HL-60 (cell line): Measurements from ENCODE around the gene OPRL1.

Experiments used
- POLR2AphosphoS5 ChIP-seq: IDR thresholded peaks from 2 replicates; pipeline ENCODE4 v1.6.1; 2012; ENCODE audit warnings: low read depth
- TF ChIP-seq, protein P1 (sequence below): IDR thresholded peaks from one replicate; pipeline ENCODE4 v1.5.1; 2011; ENCODE audit warnings: low read length, control low read depth, inconsistent platforms; ENCODE audit not compliant: insufficient read depth
- TF ChIP-seq, protein P2 (sequence below): IDR thresholded peaks from 2 replicates; pipeline ENCODE4 v1.6.1; 2012; ENCODE audit warnings: low read depth; ENCODE audit not compliant: insufficient replicate concordance

DNA sequence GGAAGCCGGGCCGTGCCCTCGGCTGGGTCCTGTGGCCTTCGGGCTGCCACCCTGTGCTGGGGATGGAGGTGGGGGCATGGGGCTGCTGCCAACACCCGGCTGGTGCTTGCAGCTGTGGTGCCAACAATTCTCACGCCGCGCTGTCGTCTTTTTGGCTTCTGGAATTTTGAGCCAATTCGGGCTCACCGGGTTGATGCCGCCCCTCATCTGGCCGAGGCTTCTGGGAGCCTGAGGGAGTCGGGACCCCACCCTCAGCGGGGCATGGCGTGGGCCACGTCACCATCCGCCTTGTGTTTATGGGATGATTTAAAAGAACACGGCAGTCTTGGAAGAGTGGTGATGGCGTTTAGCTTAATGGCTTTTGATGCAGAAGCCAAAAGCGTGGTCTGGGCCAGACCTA, 36.1 kb downstream of the OPRL1 start:
- TF ChIP-seq, protein P1, sequence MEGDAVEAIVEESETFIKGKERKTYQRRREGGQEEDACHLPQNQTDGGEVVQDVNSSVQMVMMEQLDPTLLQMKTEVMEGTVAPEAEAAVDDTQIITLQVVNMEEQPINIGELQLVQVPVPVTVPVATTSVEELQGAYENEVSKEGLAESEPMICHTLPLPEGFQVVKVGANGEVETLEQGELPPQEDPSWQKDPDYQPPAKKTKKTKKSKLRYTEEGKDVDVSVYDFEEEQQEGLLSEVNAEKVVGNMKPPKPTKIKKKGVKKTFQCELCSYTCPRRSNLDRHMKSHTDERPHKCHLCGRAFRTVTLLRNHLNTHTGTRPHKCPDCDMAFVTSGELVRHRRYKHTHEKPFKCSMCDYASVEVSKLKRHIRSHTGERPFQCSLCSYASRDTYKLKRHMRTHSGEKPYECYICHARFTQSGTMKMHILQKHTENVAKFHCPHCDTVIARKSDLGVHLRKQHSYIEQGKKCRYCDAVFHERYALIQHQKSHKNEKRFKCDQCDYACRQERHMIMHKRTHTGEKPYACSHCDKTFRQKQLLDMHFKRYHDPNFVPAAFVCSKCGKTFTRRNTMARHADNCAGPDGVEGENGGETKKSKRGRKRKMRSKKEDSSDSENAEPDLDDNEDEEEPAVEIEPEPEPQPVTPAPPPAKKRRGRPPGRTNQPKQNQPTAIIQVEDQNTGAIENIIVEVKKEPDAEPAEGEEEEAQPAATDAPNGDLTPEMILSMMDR, result no peak
- TF ChIP-seq POLR2AphosphoS5, result no peak
- TF ChIP-seq, protein P2, sequence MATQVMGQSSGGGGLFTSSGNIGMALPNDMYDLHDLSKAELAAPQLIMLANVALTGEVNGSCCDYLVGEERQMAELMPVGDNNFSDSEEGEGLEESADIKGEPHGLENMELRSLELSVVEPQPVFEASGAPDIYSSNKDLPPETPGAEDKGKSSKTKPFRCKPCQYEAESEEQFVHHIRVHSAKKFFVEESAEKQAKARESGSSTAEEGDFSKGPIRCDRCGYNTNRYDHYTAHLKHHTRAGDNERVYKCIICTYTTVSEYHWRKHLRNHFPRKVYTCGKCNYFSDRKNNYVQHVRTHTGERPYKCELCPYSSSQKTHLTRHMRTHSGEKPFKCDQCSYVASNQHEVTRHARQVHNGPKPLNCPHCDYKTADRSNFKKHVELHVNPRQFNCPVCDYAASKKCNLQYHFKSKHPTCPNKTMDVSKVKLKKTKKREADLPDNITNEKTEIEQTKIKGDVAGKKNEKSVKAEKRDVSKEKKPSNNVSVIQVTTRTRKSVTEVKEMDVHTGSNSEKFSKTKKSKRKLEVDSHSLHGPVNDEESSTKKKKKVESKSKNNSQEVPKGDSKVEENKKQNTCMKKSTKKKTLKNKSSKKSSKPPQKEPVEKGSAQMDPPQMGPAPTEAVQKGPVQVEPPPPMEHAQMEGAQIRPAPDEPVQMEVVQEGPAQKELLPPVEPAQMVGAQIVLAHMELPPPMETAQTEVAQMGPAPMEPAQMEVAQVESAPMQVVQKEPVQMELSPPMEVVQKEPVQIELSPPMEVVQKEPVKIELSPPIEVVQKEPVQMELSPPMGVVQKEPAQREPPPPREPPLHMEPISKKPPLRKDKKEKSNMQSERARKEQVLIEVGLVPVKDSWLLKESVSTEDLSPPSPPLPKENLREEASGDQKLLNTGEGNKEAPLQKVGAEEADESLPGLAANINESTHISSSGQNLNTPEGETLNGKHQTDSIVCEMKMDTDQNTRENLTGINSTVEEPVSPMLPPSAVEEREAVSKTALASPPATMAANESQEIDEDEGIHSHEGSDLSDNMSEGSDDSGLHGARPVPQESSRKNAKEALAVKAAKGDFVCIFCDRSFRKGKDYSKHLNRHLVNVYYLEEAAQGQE, result no peak
